ENCODE data around the gene ANGPTL2.

Gene ANGPTL2

DNA sequence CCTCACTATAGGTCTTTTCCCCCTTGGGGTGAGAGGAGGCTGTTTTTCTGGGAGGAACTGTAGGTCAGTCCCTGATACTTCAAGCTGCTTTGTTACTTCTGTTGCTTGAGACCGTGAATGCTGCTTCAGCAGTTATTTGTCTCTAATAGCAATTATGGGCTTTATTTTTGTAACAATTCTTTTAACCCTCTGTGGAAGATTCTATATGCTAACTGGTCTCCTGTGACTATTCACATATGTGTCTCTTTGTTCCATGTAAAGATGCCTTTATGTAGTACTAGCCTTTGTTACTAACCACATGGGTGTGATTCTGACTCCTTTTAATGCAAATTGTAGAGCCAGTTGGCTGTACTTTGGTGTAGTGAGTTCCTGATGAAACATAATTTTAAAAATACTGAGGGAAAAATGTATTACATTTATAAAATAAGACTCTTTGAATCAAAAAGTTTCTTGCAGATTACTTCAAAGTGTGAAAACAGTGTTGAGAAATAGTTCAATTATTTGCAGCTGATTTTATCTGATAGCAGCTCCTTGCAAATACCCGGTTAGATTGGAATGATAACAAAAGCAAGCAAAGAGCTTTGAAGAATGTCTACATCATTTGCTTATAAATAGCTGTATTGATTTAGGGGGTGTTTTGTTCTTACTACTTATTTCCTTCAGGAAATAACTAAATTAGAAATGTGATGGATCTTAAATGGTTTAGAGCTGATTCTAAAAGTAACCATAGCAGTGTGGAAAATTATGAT, 46.6 kb downstream of the ANGPTL2 start:
- no peak for DNase-seq (ENCODE audit: low read depth)

DNA sequence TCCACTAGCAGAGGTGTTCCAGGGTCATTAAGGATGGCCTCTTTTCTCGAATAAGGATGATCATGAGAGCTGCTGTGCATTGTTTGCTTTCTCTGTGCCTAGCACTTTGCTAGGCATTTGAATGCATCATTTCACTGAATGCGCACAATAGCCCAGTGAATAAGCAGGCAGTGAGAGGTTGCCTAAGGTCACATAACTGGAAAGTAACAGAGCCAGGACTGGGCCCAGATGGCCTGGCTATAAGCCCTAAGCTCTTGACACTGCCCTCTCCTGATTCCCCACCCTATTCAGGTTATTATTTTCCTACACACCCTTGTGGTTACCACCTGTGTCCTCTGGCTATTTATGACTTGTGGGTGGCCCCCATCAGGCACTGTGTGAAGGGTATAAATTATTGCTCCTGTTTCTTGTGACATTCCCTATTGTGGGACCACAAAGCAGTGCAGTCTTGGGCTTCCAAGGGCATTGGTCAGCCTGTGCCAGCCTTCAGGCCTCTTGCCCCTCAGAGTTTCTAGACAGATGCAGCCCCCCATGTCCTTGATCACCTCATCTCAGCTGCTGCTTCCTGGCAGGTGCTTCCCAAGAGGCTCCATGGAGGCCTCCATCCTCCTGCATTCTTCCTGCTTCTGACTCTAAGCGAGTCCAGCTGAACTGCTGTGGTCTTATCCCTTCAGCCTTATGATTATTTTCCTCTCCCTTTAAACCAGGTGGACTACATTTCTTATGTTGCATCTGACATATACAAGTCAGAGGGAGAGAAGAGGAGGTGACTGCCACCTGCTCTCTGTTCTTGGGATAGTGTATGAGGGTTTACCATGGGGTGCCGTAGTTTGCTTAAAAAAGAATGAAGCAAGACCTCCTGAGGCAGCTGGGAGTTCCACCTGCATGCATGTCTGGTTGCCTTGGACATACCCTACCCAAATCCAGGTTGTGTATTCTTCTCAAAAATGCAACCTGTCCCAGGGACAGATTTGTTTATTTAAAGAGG, 47.6 kb downstream of the ANGPTL2 start:
- DNase-seq (ENCODE audit: low read depth) = no peak

DNA sequence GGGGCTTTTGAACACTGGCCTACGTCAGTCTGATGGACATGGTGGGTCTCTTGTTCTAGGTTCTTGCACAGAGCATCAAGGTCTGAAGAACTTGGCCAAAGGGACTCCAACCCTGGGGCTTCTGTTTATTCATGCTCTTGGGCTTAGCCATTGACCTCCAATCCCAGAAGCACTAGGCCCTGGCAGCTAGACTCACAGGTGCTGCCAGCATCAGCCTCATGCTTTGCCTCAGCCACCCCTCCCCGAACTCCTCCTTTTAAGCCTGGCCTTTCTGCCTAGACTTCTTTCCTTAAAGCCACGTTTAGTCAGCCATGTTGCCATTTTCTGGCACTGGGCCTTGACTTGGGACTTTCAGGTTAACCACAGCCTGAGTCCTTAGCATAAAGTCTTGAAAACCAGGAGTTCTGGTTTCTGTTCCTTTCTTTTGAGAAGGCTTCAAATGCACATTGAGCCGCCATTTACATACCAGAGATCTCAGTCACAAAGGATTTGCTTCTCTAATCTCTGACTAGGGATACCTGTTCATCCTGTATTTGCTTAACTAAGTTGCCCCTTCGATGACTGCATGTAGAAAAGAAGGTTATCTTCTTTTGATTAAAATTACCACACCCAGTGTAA, 54.7 kb downstream of the ANGPTL2 start:
- no peak for DNase-seq (ENCODE audit: low read depth)

DNA sequence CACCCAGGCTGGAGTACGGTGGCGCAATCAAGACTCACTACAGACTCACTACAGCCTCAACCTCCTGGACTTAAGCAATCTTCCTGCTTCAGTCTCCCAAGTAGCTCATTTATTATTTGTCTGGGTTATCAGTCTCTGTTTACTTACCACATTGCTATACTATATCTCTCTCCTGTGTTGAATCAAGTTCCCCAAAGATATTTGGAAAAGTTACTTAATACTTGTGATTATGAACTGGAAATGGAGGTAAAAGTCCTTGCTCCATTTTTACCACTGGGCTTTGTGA, 55.6 kb downstream of the ANGPTL2 start:
- no peak for DNase-seq (ENCODE audit: low read depth)

DNA sequence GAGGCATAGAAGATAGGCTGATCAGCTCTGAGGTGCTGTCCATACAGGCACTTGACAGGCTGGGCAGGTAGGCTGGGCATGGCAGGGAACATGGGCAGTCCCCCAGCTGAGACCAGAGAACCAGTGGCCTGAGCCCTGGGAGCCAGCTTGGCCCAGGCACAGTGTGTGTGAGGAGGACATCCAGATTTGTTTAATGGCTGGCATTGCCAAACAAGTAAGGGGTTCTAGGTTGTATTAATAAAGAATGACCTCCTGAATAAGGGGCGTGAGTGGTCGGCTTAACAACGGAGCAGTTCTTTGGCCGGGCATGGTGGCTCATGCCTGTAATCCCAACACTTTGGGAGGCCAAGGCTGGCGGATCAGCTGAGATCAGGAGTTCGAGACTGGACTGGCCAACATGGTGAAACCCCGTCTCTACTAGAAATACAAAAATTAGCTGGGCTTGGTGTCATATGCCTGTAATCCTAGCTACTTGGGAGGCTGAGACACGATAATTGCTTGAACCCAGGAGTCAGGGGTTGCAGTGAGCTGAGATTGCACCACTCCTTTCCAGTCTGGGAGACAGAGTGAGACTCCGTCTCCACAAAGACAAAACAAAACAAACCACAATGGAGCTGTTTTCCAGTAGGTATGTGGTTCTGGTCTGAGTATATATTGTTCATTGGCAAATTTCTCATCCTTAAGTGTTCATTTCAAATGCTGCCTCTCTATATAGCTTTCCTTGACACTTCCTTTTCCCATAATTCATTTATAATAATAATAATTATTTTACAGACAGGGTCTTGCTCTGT, 56.2 kb downstream of the ANGPTL2 start:
- no peak for DNase-seq (ENCODE audit: low read depth)

DNA sequence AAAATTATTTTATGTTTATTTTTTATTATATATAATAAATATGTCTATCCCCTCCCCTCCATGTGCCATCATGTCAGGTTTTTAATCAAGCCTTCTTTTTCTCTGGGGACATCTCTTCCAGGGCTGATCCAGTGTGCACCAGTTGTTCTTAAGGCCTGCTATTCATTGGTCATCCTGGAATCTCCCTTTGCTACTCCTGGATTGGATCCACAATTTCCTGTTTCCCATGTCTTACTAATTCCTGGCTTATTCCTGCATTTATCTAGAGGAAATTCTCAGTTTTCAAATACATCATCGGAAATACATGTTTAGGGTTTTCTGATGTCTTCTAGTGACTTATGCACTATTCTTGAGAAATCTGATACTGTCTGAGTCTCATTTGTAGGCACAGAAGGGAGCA, 56.8 kb downstream of the ANGPTL2 start:
- no peak for DNase-seq (ENCODE audit: low read depth)

DNA sequence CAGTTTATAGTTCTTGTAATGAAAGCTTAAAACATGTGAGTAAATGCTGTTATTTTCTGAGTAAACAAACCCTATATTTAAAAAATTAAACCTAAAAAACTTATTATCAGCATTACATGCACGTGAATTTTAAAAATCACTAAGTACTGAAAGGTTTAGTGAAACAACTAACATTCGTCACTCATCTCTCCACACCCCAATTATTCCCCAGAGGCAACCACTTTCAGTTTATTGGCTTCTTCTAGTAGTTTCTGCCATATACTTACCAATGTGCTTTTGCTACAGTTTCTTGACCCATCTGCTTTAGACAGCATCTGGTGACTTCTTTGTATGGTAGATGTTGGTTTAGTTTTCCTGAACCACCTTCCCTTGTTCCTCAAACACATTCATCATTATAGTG, 58.1 kb downstream of the ANGPTL2 start:
- no peak for DNase-seq (ENCODE audit: low read depth)

DNA sequence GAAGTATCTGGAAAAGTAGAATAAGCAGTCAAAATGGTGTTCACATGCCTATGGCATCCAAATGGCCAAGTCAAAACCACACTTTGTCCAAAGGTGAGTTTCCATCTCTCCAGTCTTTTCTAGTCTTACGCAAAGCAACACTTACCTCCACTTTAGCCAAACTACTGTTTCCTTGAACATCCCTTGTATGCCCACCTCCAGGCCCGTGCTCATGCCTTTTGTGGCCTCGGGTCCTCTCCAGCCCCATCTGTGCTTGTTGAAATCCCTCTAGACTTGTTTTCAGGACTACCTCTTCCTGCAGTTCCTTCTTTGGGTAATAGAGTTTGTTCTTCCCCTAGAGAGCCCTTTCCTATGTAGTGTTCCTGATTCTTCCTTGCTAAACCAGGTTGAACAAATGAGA, 61.0 kb downstream of the ANGPTL2 start:
- DNase-seq (ENCODE audit: low read depth) = no peak

DNA sequence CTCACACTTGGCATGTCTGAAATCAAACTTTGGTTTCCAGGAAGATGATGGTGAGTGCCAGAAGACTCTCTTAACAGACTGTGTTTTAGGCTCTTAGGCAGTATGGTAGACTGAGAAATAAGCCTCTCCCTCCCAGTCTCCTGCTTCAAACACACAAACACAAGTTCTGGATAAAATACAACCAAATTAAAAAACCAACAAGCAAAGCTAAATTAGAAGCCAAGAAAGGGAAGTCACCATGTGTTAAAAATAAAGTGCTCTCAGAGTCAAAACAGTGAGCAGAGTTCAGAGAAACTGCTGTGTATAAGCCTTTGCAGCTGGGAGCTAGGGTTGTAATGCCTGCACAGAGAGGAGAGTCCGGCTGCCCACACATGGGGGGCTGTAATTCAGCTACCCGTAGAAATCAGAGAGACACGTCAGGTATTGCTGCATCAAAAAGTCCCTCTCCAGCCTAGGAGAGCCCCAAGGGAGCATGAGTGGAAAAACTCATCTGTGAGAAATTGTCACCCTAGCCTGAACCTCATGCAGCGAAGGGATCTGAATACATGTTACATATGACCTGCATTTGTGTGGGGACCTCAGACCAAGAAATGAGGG, 62.6 kb downstream of the ANGPTL2 start:
- no peak for DNase-seq (ENCODE audit: low read depth)

DNA sequence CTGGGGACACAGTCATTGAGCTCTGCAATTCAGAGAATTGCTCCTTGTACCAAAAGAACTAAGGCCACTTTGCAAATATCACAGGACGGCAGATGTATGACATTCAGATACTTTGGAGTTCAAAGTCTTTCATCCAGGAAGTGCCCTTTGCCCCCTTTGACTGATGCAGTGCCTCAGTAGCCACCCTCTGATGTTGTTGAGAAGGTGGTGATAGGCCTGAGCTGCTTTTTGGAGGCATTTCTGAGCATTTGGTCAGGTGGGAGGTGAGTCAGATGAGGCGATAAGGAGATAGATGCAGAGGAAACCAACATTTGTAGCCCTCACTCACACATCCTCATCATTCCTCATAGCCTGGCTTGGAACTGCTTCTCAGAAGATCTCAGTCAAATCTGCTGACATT, 63.4 kb downstream of the ANGPTL2 start:
- DNase-seq (ENCODE audit: low read depth) = no peak

DNA sequence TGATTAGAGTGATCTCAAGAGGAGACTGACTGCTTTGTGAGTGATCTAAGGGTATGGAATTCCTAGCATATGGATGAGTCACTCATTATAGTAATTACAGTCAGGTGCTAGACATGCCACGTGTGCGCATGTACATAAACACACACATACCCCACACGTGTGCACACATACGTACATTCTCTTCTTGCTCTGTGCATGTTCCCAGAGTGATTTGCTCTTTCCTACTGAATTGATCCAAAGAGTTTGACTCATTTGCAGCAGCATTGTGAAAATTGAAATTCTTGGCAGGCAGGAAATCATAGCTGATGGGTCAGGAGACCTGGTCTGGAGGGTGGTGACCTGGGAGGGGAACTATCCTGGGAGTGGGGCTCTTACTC, 63.8 kb downstream of the ANGPTL2 start:
- no peak for DNase-seq (ENCODE audit: low read depth)

DNA sequence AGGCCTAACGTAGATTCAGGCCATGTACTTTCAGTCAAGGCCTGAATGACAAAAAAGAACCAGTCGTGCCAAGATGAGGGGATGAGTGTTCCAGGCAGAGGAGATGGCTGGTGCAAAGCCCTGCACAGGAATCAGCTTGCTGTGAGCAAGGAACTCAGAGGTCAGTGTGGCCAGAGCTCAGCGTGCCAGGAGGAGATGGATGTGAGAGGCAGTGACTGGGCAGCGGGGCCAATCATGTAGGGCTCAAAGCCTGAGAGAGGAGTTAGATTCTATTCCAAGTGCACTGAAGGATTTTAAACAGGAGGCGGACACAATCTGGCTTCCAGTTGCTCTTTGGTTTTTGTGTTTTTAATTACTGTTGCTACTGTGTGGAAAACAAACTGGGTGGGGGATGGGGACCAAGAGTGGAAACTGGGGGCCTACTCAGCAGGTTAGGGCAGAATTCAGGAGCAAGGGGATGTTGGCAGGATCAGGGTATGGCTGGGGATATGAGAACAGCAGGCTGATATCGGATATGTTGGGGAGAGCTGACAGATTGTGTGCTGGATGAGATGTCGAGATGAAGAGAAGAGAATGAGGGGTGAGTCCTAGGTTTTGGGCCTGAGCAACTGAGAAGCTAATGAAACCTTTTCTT, 64.3 kb downstream of the ANGPTL2 start:
- DNase-seq (ENCODE audit: low read depth) = no peak

DNA sequence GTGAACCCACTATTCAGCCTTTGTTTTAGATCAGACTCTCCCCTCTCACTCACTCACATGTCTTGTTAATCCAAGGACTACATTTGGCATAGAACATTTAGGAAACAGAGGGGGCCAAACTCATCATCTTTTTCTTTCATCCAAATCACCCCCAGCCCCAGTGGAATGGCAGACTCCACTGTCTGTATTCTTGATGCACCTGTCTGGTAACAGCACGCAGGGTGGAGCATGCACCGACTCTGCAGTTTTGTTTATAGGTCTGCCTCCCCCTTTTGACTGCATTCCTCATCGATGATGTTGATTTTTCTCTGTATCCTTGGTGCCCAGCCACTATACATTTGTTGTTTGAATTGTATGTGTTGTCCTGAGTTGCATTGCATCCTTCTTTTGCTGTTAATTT, 66.0 kb downstream of the ANGPTL2 start:
- no peak for DNase-seq (ENCODE audit: low read depth)

DNA sequence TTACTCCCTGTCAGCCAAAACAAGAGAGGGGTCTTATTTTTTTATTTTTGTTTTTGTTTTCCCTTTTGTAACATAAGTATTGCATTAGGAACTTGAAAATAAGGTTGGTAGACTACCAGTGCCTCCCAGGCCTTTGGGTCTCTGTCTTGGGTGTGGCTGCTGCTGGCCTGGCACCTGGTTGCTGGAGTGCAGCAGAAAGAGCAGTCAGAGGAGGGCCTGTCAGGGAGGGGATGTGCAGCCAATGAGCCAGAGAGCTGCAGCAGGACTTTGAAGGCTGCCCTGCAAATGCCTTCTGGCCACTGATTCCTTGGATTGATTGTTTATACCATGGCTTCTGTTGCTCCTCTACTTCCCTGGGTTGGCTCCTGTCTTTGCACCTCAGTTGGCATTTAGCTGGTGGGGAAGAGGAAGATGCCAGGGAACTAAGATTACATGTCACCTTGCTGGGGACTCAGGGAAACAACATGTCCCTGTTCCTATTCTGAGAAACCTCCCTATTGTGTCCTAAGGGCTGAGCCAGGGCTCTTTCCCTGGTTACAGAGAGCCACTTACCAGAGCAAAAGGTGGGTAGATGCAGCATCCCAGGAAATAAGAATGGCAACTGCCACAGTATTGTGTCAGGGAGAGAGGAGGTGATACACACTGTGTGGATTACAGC, 66.6 kb downstream of the ANGPTL2 start:
- no peak for DNase-seq (ENCODE audit: low read depth)

DNA sequence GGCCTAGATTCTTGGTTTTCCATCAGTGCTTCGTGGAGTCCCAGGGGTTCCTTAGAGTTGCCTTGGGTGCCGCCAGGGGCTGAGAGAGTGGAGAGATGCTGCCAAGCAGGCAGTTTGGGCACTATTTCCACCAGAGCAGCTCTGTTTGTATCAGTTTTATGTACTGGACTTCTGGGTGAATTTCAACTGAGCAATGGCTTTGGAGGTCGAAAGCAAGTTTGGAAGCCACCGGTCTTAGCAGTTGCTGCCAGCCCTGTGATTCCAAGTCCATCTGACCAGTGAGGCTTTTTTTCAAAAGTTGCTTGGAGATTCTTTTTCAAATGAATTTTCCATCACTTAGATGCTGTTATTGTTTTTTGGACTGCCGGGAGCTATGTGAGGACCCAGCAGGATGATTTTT, 68.5 kb downstream of the ANGPTL2 start:
- no peak for DNase-seq (ENCODE audit: low read depth)

DNA sequence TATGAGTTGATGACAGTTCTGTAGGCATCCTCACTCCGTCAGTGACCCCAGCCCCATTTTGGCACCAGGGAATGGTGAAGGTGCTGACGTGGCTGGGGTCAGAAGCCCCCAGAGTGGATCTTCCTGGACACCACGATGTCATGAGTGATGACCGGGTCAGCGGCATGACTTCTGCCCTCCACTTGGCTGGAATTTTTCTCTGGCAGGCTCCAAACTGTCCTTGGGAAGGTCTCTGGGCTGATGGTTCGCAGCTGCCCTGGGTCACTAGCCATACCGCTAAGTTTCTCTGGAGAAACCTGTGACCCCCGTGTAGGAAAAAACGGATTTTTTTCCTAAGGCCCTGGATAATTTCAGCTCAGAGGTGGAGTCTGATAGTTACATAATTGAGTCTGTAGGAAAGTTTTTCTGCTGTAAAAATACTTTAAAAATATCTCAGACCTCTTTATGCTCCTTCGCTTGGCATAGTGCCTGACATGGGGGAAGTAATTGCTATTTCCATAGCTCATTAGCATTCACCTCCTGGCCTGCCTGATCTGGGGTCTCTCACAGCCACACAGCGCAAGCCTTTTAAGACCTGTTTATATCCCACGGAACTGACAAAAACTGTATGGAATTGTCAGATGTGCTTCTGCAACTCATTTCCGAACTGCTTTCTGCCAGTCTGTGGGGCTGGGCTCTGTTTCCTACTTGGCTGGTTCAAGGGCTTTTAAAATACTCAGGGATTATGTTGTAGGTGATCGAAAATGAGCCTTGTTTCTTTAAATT, 69.2 kb downstream of the ANGPTL2 start:
- DNase-seq (ENCODE audit: low read depth) = no peak

DNA sequence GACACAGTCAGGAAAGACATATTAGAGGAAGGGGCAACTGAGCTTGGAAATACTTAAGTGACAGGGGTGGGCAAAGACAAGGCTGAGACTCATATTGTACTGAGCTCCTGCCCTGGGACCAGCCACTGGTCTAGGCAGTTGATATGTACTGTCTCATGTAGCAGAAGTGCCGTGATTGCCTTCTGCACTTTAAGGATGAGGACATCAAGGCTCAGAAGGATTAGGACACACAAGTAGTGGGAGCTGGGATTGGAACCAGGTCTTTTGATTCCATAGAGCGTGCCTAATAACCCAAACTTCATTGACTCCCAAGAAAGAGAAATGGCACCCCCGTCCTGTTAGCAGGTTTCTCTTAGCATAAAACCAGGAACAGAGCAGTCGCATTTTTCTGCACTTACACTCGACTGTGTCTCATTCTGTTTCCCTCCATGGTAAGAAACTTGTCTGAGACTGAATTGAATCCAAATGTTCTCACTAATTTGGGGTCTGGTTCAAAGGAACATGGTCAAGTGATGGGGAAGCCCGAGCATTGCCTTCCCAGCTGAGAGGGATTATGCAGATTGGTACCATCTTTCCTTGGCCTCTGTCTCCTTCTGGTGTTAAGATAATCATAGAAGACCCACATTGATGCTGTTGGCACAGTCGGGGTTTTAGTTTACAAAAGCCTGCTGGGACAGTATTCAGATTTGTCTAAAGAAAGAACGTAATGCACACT, 70.4 kb downstream of the ANGPTL2 start:
- no peak for DNase-seq (ENCODE audit: low read depth)

DNA sequence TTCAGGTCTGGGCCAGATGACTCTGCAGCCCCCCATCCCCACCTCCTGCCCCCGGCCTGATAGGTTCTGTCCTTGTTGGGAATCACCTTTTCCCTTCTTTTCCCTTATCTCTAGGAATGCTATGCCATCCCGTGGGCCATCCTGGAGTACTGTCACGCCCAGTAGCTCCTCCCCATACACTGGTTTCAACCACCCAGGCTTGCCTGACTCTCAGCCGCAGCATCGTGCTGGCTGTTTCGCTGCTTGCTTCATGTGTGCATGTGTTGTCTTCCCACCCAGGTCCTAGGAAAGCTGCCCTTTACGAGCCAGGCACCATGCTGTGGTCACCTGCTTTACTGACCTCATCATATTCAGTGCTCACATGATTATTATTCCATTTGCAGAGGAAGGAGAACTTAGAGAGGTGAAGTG, 71.8 kb downstream of the ANGPTL2 start:
- DNase-seq (ENCODE audit: low read depth) = no peak

DNA sequence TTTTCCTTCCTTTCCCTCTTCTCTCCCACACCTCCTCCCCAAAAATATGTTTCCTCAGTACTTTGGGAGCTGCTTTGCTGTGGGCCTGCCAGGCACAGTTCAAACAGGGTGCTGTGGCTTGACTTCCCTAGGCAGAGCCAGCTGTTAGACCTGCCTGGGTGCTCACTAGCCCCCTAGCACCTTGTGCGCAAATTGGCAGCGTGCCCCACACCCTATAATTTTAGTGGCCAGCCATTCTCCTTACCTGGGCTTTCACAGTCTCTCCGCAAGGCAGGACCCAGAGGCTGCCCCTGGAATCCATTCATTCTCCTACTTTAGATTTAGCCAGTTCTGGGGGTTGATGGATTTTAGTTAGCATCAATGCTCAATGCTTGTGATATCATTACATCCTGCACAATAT, 72.3 kb downstream of the ANGPTL2 start:
- DNase-seq (ENCODE audit: low read depth) = no peak

Data from activated T-helper 9 cell treated with anti-CD3 and anti-CD28 coated beads, Interleukin-2, amount 50 U/mL, for 16 hours (primary cell).